Measurements from ENCODE around the gene GABRR3.

The GABRR3 gene

GRCh38 chr3:97988784-97989568 lies 46.1 kb downstream of the GABRR3 start:
- DNase-seq, result no peak

GRCh38 chr3:97987306-97987705 lies 47.8 kb downstream of the GABRR3 start:
- DNase-seq, result no peak

- no peak for DNase-seq
Measured at GRCh38 chr3:97983933-97984491, 51.1 kb downstream of the GABRR3 start.

- DNase-seq, result no peak
Measured at GRCh38 chr3:97981886-97982285, 53.2 kb downstream of the GABRR3 start.

- no peak for DNase-seq
Measured at GRCh38 chr3:97979610-97980009, 55.5 kb downstream of the GABRR3 start.

- no peak for DNase-seq
Measured at GRCh38 chr3:97975466-97975865, 59.6 kb downstream of the GABRR3 start.

GRCh38 chr3:97974996-97975395 lies 60.1 kb downstream of the GABRR3 start:
- DNase-seq, result no peak

GRCh38 chr3:97972976-97973375 lies 62.1 kb downstream of the GABRR3 start:
- DNase-seq, result no peak

- DNase-seq, result peak; percentile 77
Measured at GRCh38 chr3:97971679-97972567, 63.2 kb downstream of the GABRR3 start, which contains the start of gene RIOX2. RIOX2 (minus strand) TSS chr3:97972431; CDS start chr3:97967593, 4,838 bp downstream.

GRCh38 chr3:97970956-97971620 lies 64.0 kb downstream of the GABRR3 start:
- no peak for DNase-seq

- no peak for DNase-seq
Measured at GRCh38 chr3:97970156-97970555, 65.0 kb downstream of the GABRR3 start.

GRCh38 chr3:97969541-97969940 lies 65.6 kb downstream of the GABRR3 start:
- no peak for DNase-seq

GRCh38 chr3:97968376-97968775 lies 66.7 kb downstream of the GABRR3 start:
- no peak for DNase-seq

GRCh38 chr3:97967966-97968365 lies 67.1 kb downstream of the GABRR3 start:
- no peak for DNase-seq

GRCh38 chr3:97960993-97961766 lies 73.9 kb downstream of the GABRR3 start:
- DNase-seq, result no peak

GRCh38 chr3:97960551-97960950 lies 74.6 kb downstream of the GABRR3 start:
- no peak for DNase-seq

- no peak for DNase-seq
Measured at GRCh38 chr3:97959872-97960271, 75.2 kb downstream of the GABRR3 start.

- no peak for DNase-seq
Measured at GRCh38 chr3:97958796-97959195, 76.3 kb downstream of the GABRR3 start.

- DNase-seq, result no peak
Measured at GRCh38 chr3:97958396-97958795, 76.7 kb downstream of the GABRR3 start.

GRCh38 chr3:97957617-97958311 lies 77.4 kb downstream of the GABRR3 start:
- DNase-seq, result no peak

- DNase-seq, result no peak
Measured at GRCh38 chr3:97956051-97956450, 79.1 kb downstream of the GABRR3 start.
